Aorta (tissue), 5 donors: Measurements from ENCODE around the gene MAPK11. TPM values are rescaled to one million over a fixed set of nuclear protein-coding genes. Genes with fewer than 3 reads are reported as not detected.

ENCODE experiments used
- ATAC-seq: fragments of 200-7000 bp; cut with Tn5 transposase; one replicate; pipeline ENCODE4 v1.9.1; 2022; ENCODE audit warnings: moderate library complexity; ENCODE audit not compliant: low FRiP score
- DNase-seq, 2 donors: peaks; one replicate each; pipeline ENCODE4 v3.0.0-alpha.2; 2020
- H3K27ac ChIP-seq, 2 donors: one replicate each; pipeline ENCODE4 v1.5.1; 2013; ENCODE audit warnings: low read length in 2 of 2, mild to moderate bottlenecking in 2 of 2, moderate library complexity in 2 of 2, control low read depth in 1 of 2, inconsistent platforms in 1 of 2, low read depth in 1 of 2
- H3K27me3 ChIP-seq, 2 donors: one replicate each; pipeline ENCODE4 v1.6.1; 2013; ENCODE audit warnings: control low read depth in 1 of 2, low read length in 1 of 2, mild to moderate bottlenecking in 1 of 2, moderate library complexity in 1 of 2; ENCODE audit not compliant: insufficient read depth in 2 of 2, control insufficient read depth in 1 of 2
- H3K36me3 ChIP-seq, 2 donors: one replicate each; pipeline ENCODE4 v1.6.1; 2013; ENCODE audit warnings: control low read depth in 1 of 2, low read length in 1 of 2, mild to moderate bottlenecking in 1 of 2; ENCODE audit not compliant: insufficient read depth in 2 of 2, control insufficient read depth in 1 of 2
- H3K4me1 ChIP-seq, 2 donors: one replicate each; pipeline ENCODE4 v1.6.1; 2013; ENCODE audit warnings: low read length in 2 of 2, control low read depth in 1 of 2, mild to moderate bottlenecking in 1 of 2, moderate library complexity in 1 of 2; ENCODE audit not compliant: insufficient read depth in 2 of 2, control insufficient read depth in 1 of 2
- H3K4me3 ChIP-seq, 2 donors: one replicate each; pipeline ENCODE4 v1.5.1; 2013; ENCODE audit warnings: low read length in 2 of 2, control low read depth in 1 of 2, mild to moderate bottlenecking in 1 of 2
- H3K9me3 ChIP-seq: one replicate; pipeline ENCODE4 v1.6.1; 2013; ENCODE audit warnings: mild to moderate bottlenecking, low read length; ENCODE audit not compliant: control insufficient read depth
- WGBS, 2 donors: extraction: QIAGEN DNeasy Blood & Tissue Kit; methylation state at CpG; one replicate each; pipeline ENCODE4 v1.1.7; 2013; 5-methylcytosine and 5-hydroxymethylcytosine counted together
- intact Hi-C, 2 donors: fragments of 100-400 bp; cut with DNase I; formaldehyde crosslinking; loops; one replicate each; pipeline versions ENCODE4 v1.14.2 to v1.15.0; 2022
- polyA plus RNA-seq, 2 donors: library from polyadenylated mRNA; stranded (reverse); fragments of 200-250 nt; gene quantifications; one replicate each; pipeline ENCODE4 v1.2.3, GENCODE V29; 2013
- total RNA-seq, 2 donors: library from RNA; stranded (reverse); fragmentation: NEBNext Ultra II Directional; extraction: Animal tissue kit (Norgen Biotek cat#: 25700); gene quantifications; one replicate each; pipeline ENCODE4 v1.2.1, GENCODE V29; 2021
- donor health status: healthy with polysubstance abuse.
- donor health status: Bipolar disorder and iron deficiency.
- donor health status: DM: no; HTN: no; CAD: no.
- donor health status: DM: no; HTN: no; CAD: no.
- donor health status: DM: yes; HTN: yes; CAD: no.

Gene MAPK11
- total and polyA plus RNA-seq, 4 donors: 0.13 to 23.2 (median 12.8) TPM

DNA sequence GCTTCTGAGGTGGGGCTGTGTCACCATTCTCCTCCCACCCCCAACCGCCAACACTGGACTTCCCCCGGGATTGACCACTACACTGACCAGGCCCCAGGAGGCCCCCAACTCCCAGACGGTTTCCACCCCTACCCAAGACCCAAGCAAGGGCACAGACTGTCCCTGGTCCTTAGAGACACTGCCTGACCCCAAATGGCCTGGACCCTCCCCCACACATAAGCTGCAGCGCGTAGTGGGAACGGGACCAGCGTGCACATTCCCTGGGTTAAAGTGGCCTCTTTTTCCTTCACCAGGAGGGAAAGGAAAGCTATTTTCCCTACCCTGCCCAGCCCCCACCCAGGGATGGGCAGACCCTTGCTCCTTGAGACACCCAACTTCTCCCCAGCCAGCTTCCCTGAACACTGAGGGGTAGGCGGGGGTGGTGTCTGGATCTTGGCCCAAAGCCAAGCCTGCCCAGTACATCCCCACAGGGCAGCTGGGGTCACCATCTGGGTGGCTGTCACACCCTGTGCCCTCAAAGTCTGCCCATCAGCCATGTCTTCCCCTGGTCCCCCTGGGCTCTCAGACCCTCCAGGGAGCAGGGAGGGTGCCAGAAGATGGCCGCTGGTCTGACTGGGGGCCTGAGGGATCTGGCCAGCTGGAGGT is 7.1 kb downstream of the MAPK11 start:
- Histone ChIP-seq H3K27me3 (no peaks in the 10 kb centered on the region), H3K27ac (no peak overlapping the region), H3K4me3 (no peak overlapping the region), H3K36me3 (no peaks in the 10 kb centered on the region), H3K9me3 (no peaks in the 10 kb centered on the region), H3K4me1 (no peaks in the 10 kb centered on the region)
- WGBS, 2 donors: 67% methylated on average over 9 of the region's 9 CpGs
- DNase-seq (no peak), ATAC-seq (no peak)
- intact Hi-C loops: no loop called here

DNA sequence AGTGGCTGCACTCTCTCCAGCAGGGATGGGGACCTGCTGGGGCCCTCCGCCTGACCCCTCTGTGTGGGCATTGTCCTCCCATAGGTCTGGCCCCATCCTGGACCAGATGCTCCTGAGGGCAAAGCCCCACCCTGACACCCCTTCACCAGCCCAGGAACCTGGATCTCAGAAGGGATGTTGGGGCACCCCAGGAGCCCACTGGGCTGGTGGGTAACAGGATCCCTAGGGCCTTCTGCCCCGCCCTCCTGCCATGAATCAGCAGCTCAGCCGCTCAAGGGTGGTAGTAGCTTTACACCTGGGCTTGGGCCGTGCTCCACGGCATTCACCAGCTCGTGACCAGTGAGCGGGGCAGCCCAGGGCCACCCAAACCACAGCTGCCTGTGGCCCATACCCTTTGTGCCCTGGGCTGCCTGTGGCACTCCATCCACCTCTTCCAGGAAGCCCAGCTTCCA is 7.7 kb downstream of the MAPK11 start:
- Histone ChIP-seq H3K27ac (no peak overlapping the region), H3K36me3 (no peaks in the 10 kb centered on the region), H3K4me1 (no peaks in the 10 kb centered on the region), H3K4me3 (no peak overlapping the region), H3K27me3 (no peaks in the 10 kb centered on the region), H3K9me3 (no peaks in the 10 kb centered on the region)
- intact Hi-C loops: no loop called here
- ATAC-seq (no peak), DNase-seq (no peak)
- WGBS, 2 donors: 84 to 86% methylated on average over 7 of the region's 7 CpGs

DNA sequence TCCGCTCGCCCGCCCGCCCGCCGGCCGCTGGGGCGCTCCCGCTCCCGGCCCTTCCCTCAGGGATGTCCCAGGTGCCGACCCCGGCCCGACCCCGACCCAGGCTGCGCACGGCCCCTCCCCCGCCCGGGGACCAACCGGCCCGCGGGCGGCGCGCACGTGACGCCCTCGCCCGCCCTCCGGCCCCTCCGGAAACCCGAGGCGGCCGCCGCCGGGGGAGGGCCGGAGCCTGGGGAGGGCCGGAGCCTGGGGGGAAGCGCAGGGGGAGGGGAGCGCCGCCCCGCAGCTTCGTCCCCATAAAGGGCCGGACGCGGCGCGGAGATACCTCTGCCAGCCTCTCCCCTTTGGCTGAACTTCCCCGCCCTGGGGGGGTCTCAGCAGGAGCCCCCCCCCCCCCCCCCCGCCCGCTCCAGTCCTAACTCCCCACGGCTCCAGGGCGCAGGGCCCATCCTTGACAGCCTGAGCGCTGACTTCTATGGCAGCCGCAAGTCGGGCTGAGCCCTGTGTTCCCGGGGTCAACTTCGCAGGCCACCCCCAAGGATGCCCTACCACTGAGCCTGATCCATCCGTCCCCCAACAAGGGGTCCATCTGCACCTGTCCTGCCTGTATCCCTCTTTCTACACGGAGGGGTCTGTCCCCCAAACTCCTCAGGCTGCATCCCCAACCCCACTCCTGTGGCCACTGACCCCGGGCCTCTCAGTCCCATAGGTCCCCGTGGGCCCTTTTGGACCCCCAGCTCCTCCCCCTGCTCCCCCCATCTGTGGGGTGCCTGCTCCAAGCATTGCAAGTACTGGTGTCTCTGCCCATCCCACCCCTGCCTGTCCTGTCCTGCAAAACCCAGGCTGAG is 8.3 kb downstream of the MAPK11 start, which contains the start of gene MAPK12:
TSS of gene MAPK12 (minus strand) at position 69 of the 845 bp plus-strand sequence. CDS start 174 bp downstream, outside the sequence.
- DNase-seq (no peak), ATAC-seq (no peak)
- H3K4me1 ChIP-seq: no peaks in the 10 kb centered on the region
- no peaks in the 10 kb centered on the region for H3K9me3 ChIP-seq
- intact Hi-C loops: no loop called here
- WGBS, 2 donors: 5 to 11% methylated on average over 31 to 60 of the region's 61 CpGs
- no peak within 1 kb of the TSS for H3K27ac ChIP-seq
- H3K4me3 ChIP-seq: peak within 1 kb of the TSS; percentile 23 to 46
- H3K36me3 ChIP-seq: no peaks in the 10 kb centered on the region
- no peaks in the 10 kb centered on the region for H3K27me3 ChIP-seq

DNA sequence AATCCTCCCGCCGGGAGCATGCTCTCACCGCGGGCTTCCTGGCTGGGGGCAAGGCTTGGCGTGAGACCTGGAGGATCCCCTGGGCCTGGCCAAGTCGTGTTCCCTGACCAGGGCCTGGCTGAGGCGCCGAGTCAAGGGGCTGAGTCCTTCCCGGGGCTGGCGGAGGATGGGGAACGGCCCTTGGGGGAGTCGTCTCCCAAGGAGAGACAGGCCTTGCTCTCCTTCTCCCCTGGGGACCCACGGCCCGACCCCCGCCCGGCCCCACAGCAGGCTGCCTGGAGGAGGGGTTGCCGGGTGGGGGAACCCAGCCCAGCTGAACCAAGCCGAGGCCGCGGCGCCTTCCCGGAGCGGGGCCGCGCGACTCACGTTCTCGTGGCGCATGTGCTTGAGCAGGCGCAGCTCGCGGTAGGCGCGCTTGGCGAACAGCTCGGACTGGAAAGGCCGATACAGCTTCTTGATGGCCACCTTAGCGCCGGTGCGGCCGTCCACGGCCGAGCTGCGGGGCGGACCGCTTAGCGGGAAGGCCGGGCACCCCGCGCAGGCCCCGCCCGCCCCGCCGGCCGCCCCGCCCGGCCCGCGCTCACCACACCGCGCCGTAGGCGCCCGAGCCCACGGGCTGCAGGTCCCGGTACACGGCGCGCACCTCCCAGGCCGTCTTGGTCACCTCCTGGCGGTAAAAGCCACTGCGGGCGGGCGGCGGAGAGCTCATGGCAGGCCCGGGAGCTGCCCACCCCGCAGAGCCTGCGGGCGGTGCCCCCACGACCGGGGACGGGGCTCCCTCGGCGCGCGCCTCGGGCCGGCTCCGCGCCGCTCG is 9.2 kb downstream of the MAPK11 start:
- Histone ChIP-seq H3K9me3 (no peaks in the 10 kb centered on the region), H3K27me3 (no peaks in the 10 kb centered on the region), H3K4me3 (peak overlapping the region; percentile 23 to 46), H3K36me3 (no peaks in the 10 kb centered on the region), H3K27ac (no peak overlapping the region), H3K4me1 (no peaks in the 10 kb centered on the region)
- peak in 1 of 2 donors; percentile 71 for DNase-seq
- intact Hi-C loops: no loop called here
- WGBS, 2 donors: 0 to 1% methylated on average over 64 to 92 of the region's 92 CpGs
- peak; percentile 5 for ATAC-seq

DNA sequence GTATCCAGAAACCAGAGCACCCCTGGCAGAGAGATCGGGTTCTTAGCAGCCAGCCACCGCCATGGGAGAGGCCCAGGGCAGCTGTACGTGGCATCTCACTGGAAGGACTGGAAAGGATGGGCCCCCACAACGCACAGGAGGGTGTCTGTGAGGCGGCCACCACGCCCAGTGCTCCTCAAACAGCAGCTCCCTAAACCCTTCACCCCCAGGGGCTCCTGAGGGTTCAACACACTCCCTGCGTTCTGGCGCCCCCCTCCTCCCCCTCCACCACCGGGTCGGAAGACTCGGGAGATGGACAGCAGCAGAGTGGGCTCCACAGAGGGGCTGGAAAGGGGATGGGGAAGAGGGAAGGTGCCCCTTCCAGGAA is 9.8 kb downstream of the MAPK11 start:
- H3K9me3 ChIP-seq: no peaks in the 10 kb centered on the region
- 29 to 33% methylated on average over 10 to 11 of the region's 11 CpGs for WGBS, 2 donors
- H3K27ac ChIP-seq: no peak overlapping the region
- H3K36me3 ChIP-seq: no peaks in the 10 kb centered on the region
- H3K27me3 ChIP-seq: no peaks in the 10 kb centered on the region
- H3K4me1 ChIP-seq: no peaks in the 10 kb centered on the region
- DNase-seq: no peak
- ATAC-seq: no peak
- intact Hi-C loops: no loop called here
- H3K4me3 ChIP-seq: no peak overlapping the region

DNA sequence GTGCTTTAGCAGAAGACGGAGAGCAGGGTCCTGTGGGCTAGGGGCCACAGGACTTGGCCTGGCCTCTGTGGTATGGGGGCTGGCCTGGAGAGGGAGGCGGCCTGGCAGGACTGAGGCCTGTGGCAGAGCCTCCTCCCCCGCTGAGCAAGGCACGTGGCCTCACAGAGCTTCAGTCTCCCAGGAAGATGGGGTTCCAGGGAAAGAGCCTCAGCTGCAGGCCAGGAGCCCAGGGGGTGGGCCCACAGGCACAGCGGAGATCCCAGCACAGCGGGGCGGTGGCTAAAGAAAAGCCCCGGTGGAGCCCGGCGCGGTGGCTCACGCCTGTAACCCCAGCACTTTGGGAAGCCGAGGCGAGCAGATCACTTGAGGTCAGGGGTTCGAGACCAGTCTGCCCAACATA is 10.9 kb downstream of the MAPK11 start:
- ATAC-seq (no peak), DNase-seq (no peak)
- H3K36me3 ChIP-seq: no peaks in the 10 kb centered on the region
- H3K27ac ChIP-seq: no peak overlapping the region
- no peak overlapping the region for H3K4me3 ChIP-seq
- WGBS, 2 donors: 82 to 90% methylated on average over 15 of the region's 15 CpGs
- H3K4me1 ChIP-seq: no peaks in the 10 kb centered on the region
- no peaks in the 10 kb centered on the region for H3K9me3 ChIP-seq
- H3K27me3 ChIP-seq: no peaks in the 10 kb centered on the region
- intact Hi-C loops: no loop called here

DNA sequence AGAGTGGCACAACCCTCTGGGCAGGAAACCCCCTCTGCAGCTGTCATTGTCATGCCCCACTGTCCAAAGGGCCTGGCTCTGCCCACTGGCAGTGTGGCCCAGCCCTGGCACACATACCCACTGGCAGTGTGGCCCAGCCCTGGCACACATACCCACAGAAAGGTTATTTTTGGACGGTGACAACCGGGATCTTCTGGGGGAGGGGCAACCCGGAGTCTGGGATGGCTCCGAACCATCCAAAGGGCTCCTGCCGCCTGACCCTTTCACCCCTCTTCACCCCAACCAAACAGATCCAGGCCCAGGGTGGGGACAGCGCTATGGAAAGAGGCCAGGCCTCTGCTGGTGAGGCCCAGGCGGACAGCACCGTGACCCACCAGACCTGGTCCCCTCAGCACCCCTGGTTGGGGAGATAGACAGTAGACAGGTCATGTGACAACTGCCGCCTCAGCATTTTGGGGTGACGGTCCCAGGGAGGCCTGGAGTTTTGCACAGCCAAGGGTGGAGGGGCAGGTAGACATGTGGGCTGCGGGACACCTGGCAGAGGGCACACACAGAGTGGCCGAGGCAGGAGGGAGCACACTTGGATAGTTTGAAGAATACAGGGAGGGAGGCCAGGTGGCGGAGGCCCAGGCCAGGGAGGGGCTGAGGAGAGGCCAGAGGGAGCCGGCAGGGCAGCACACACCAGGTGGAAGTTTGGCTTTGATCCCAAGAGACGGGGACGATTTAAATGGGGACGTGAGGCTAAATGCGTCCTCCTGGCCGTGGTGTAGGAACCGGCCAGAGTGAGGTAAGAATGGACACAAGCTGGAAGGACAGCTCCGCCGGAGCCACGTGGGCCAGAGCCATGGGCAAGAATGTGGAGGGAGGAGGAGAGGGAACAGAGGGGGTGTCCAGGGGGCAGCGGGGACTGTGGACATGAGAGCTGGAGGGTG is 11.6 kb downstream of the MAPK11 start:
- Histone ChIP-seq H3K9me3 (no peaks in the 10 kb centered on the region), H3K27ac (no peak overlapping the region), H3K36me3 (no peaks in the 10 kb centered on the region), H3K4me3 (no peak overlapping the region), H3K27me3 (no peaks in the 10 kb centered on the region), H3K4me1 (no peaks in the 10 kb centered on the region)
- WGBS, 2 donors: 41 to 50% methylated on average over 24 of the region's 24 CpGs
- ATAC-seq (no peak), DNase-seq (no peak)
- intact Hi-C loops: no loop called here
